Breast epithelium (tissue), 3 donors: ENCODE measurements around the gene ADCY2.

ENCODE experiments used
- CTCF ChIP-seq, 3 donors: fragments of 450-650 bp; IDR thresholded peaks; one replicate each; pipeline ENCODE4 v1.5.1; 2016 to 2017; ENCODE audit warnings: antibody characterized with exemption in 3 of 3, mild to moderate bottlenecking in 3 of 3, moderate library complexity in 3 of 3
- POLR2A ChIP-seq: fragments of 450-650 bp; IDR thresholded peaks from one replicate; pipeline ENCODE4 v1.6.1; 2016; ENCODE audit warnings: antibody characterized with exemption, mild to moderate bottlenecking, moderate library complexity
- POLR2AphosphoS5 ChIP-seq, 3 donors: sonication (generic); formaldehyde crosslinking; IDR thresholded peaks; one replicate each; pipeline ENCODE4 v1.6.1; 2017; ENCODE audit warnings: antibody characterized with exemption in 3 of 3

GRCh38 chr5:7467179-7467578, 71.2 kb downstream of the ADCY2 start:
- no peak for TF ChIP-seq CTCF (IDR thresholded peaks at IDR 0.05)
- no peak for TF ChIP-seq POLR2AphosphoS5 (IDR thresholded peaks at IDR 0.05)
- no peak for TF ChIP-seq POLR2A
